Measurements from ENCODE around the gene ANTXR2.

GRCh38 chr4:79998201-79998600, 74.8 kb downstream of the ANTXR2 start:
- TF ChIP-seq FOXJ3 (CRISPR knock-in tag; IDR thresholded peaks at IDR 0.05; ENCODE audit: borderline replicate concordance) (no peak), FOXA3 (CRISPR knock-in tag; IDR thresholded peaks at IDR 0.05) (no peak), ATF1 (CRISPR knock-in tag; IDR thresholded peaks at IDR 0.05) (no peak), MAX (IDR thresholded peaks at IDR 0.05) (no peak), SMAD3 (CRISPR knock-in tag; IDR thresholded peaks at IDR 0.05) (no peak), RBAK (CRISPR knock-in tag; IDR thresholded peaks at IDR 0.05) (no peak), CEBPB (IDR thresholded peaks at IDR 0.05; ENCODE audit: borderline replicate concordance, low read depth, low read length) (no peak), HDAC2 (CRISPR knock-in tag; IDR thresholded peaks at IDR 0.05) (no peak), ELF4 (CRISPR knock-in tag; IDR thresholded peaks at IDR 0.05; ENCODE audit: borderline replicate concordance) (no peak)
- TF ChIP-seq, protein P1, sequence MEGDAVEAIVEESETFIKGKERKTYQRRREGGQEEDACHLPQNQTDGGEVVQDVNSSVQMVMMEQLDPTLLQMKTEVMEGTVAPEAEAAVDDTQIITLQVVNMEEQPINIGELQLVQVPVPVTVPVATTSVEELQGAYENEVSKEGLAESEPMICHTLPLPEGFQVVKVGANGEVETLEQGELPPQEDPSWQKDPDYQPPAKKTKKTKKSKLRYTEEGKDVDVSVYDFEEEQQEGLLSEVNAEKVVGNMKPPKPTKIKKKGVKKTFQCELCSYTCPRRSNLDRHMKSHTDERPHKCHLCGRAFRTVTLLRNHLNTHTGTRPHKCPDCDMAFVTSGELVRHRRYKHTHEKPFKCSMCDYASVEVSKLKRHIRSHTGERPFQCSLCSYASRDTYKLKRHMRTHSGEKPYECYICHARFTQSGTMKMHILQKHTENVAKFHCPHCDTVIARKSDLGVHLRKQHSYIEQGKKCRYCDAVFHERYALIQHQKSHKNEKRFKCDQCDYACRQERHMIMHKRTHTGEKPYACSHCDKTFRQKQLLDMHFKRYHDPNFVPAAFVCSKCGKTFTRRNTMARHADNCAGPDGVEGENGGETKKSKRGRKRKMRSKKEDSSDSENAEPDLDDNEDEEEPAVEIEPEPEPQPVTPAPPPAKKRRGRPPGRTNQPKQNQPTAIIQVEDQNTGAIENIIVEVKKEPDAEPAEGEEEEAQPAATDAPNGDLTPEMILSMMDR (CRISPR knock-in tag; IDR thresholded peaks at IDR 0.05) = no peak

All from HepG2 (cell line).